Gastrocnemius medialis (tissue), 4 donors: ENCODE results near the gene LDLRAD4. TPM values are rescaled to one million over a fixed set of nuclear protein-coding genes. Genes with fewer than 3 reads are reported as not detected.

Source experiments
- ATAC-seq, 2 donors: fragments of 150-250 bp; one replicate each; pipeline ENCODE4 v1.9.1; 2016
- DNase-seq, 2 donors: peaks; one replicate each; pipeline ENCODE4 v3.0.0-alpha.2; 2019
- H3K27ac ChIP-seq, 4 donors: fragments of 200-600 bp; sonication (generic); 1 replicate in 1 of 4; 2 replicates in 3 of 4; pipeline ENCODE4 v1.5.1; 2016 to 2018; ENCODE audit warnings: mild to moderate bottlenecking in 2 of 4, moderate library complexity in 1 of 4
- H3K27me3 ChIP-seq, 3 donors: fragments of 200-600 bp; sonication (generic) in 2 of 3; 1 replicate in 1 of 3; 2 replicates in 2 of 3; pipeline versions ENCODE4 v1.5.1 to v1.6.0; 2016 to 2019; ENCODE audit warnings: mild to moderate bottlenecking in 1 of 3, moderate library complexity in 1 of 3
- H3K36me3 ChIP-seq, 2 donors: fragments of 200-600 bp; sonication (generic) in 1 of 2; one replicate each; pipeline ENCODE4 v1.5.1; 2017 to 2018
- H3K4me1 ChIP-seq, 2 donors: fragments of 200-600 bp; sonication (generic) in 1 of 2; one replicate each; pipeline ENCODE4 v1.5.1; 2016 to 2017; ENCODE audit warnings: mild to moderate bottlenecking in 2 of 2
- H3K4me3 ChIP-seq, 4 donors: fragments of 200-600 bp; sonication (generic) in 3 of 4; 1 replicate in 1 of 4; 2 replicates in 3 of 4; pipeline ENCODE4 v1.5.1; 2016 to 2019; ENCODE audit warnings: mild to moderate bottlenecking in 2 of 4
- H3K9me3 ChIP-seq, 3 donors: fragments of 200-600 bp; sonication (generic) in 2 of 3; 1 replicate in 1 of 3; 2 replicates in 2 of 3; pipeline ENCODE4 v1.5.1; 2016 to 2019
- CTCF ChIP-seq, 5 experiments: fragments of 450-650 bp in 3 of 5; fragments of 200-600 bp in 2 of 5; sonication (generic) in 2 of 5; IDR thresholded peaks in 4 of 5; conservative IDR thresholded peaks in 1 of 5; 1 replicate in 4 of 5; 2 replicates in 1 of 5; pipeline ENCODE4 v1.5.1; 2016 to 2019; ENCODE audit warnings: antibody characterized with exemption in 5 of 5, mild to moderate bottlenecking in 3 of 5, moderate library complexity in 3 of 5
- POLR2A ChIP-seq, 2 donors: fragments of 450-650 bp; IDR thresholded peaks; one replicate each; pipeline ENCODE4 v1.6.1; 2017; ENCODE audit warnings: antibody characterized with exemption in 2 of 2, mild to moderate bottlenecking in 2 of 2, moderate library complexity in 2 of 2
- in situ Hi-C, 4 donors: fragments of 200-750 bp; cut with MboI; loops; one replicate each; pipeline versions ENCODE4 v1.15.0 to v1.8.0; 2017; ENCODE audit warnings: low sequenced_read_pairs in 4 of 4
- intact Hi-C: fragments of 100-400 bp; cut with DNase I; formaldehyde crosslinking; loops from one replicate; pipeline ENCODE4 v1.15.1; 2023; ENCODE audit warnings: low total_unique reads
- total RNA-seq, 4 donors: library from RNA; depleted of rRNA; stranded (reverse); fragments of >200 nt; gene quantifications; one replicate each; pipeline versions ENCODE4 v1.1.0 to v1.2.3, GENCODE V29; 2016

The LDLRAD4 gene
- total RNA-seq, 4 donors from 2014 or later: 3.9 to 11.1 (median 6.5) TPM

GRCh38 chr18:13217971-13218367, 591 bp upstream of the LDLRAD4 start:
- intact Hi-C loops (loop anchor here (2.0 to 10.0 kb wide), 8 partner anchors 49 to 597 kb away; partner anchors contain the start of genes FAM210A, PTPN2 and RNMT), in situ Hi-C loops (loop anchor here (10.0 to 25.0 kb wide), 5 partner anchors 57 to 494 kb away; no protein-coding TSS in a partner anchor)
- H3K27ac ChIP-seq: peak overlapping the region; percentile 80 to 94 (median 82)
- ATAC-seq (peak; percentile 9 to 18), DNase-seq (no peak)
- peaks cover 49 to 51% of the 10 kb centered on the region in 2 donors for H3K4me1 ChIP-seq
- TF ChIP-seq CTCF (IDR thresholded peaks at IDR 0.05 in 4 of 5, conservative IDR thresholded peaks at IDR 0.05 in 1 of 5) (no peak), POLR2A (IDR thresholded peaks at IDR 0.05) (no peak)
- H3K9me3 ChIP-seq: no peaks in the 10 kb centered on the region
- H3K27me3 ChIP-seq: no peaks in the 10 kb centered on the region
- peak overlapping the region; percentile 65 to 90 (median 80) for H3K4me3 ChIP-seq
- no peaks in the 10 kb centered on the region for H3K36me3 ChIP-seq

GRCh38 chr18:13218997-13219396, 437 bp downstream of the LDLRAD4 start:
- H3K9me3 ChIP-seq: no peaks in the 10 kb centered on the region
- H3K27ac ChIP-seq: peak overlapping the region; percentile 80 to 94 (median 82)
- no peaks in the 10 kb centered on the region for H3K27me3 ChIP-seq
- in situ Hi-C loops (loop anchor here (10.0 to 25.0 kb wide), 5 partner anchors 56 to 493 kb away; no protein-coding TSS in a partner anchor), intact Hi-C loops (loop anchor here (5.0 to 10.0 kb wide), 6 partner anchors 48 to 596 kb away; partner anchors contain the start of genes FAM210A, PTPN2 and RNMT)
- peaks cover 59 to 62% of the 10 kb centered on the region in 2 donors for H3K4me1 ChIP-seq
- ATAC-seq (no peak), DNase-seq (no peak)
- TF ChIP-seq POLR2A (IDR thresholded peaks at IDR 0.05) (no peak), CTCF (IDR thresholded peaks at IDR 0.05 in 4 of 5, conservative IDR thresholded peaks at IDR 0.05 in 1 of 5) (no peak)
- peak overlapping the region; percentile 65 to 90 (median 80) for H3K4me3 ChIP-seq
- H3K36me3 ChIP-seq: no peaks in the 10 kb centered on the region

- in situ Hi-C loops (loop anchor here (5.0 to 25.0 kb wide), 8 partner anchors 55 to 493 kb away; no protein-coding TSS in a partner anchor), intact Hi-C loops (loop anchor here (5.0 to 10.0 kb wide), 8 partner anchors 48 to 595 kb away; partner anchors contain the start of genes CEP192, FAM210A, PTPN2 and RNMT)
- Histone ChIP-seq H3K27me3 (no peaks in the 10 kb centered on the region), H3K36me3 (no peaks in the 10 kb centered on the region), H3K4me3 (peak overlapping the region; percentile 65 to 90 (median 80)), H3K4me1 (peaks cover 62 to 68% of the 10 kb centered on the region in 2 donors), H3K9me3 (no peaks in the 10 kb centered on the region), H3K27ac (peak overlapping the region; percentile 80 to 94 (median 82))
- DNase-seq (no peak), ATAC-seq (no peak)
- TF ChIP-seq CTCF (IDR thresholded peaks at IDR 0.05 in 4 of 5, conservative IDR thresholded peaks at IDR 0.05 in 1 of 5) (no peak), POLR2A (IDR thresholded peaks at IDR 0.05) (no peak)
These were observed 1.1 kb downstream of the LDLRAD4 start for GRCh38 chr18:13219593-13220159.

- Histone ChIP-seq H3K4me1 (peaks cover 62 to 70% of the 10 kb centered on the region in 2 donors), H3K27ac (peak overlapping the region; percentile 80 to 94 (median 82)), H3K27me3 (no peaks in the 10 kb centered on the region), H3K9me3 (no peaks in the 10 kb centered on the region), H3K4me3 (peak overlapping the region; percentile 34 to 82 (median 72)), H3K36me3 (no peaks in the 10 kb centered on the region)
- DNase-seq (peak; percentile 43 to 44), ATAC-seq (peak in 1 of 2 donors; percentile 21)
- TF ChIP-seq CTCF (IDR thresholded peaks at IDR 0.05 in 4 of 5, conservative IDR thresholded peaks at IDR 0.05 in 1 of 5) (no peak), POLR2A (IDR thresholded peaks at IDR 0.05) (peak in 1 of 2 donors; percentile 25)
- intact Hi-C loops: loop anchor here (5.0 kb wide), 2 partner anchors 228 to 392 kb away; partner anchors contain the start of gene CEP192
- in situ Hi-C loops: loop anchor here (5.0 to 25.0 kb wide), 6 partner anchors 302 to 492 kb away; no protein-coding TSS in a partner anchor
These were observed 1.9 kb downstream of the LDLRAD4 start for GRCh38 chr18:13220361-13220991.
